ENCODE measurements around the gene CCNB3.
"Not testable (repeated sequence)": the region's sequence is repeated elsewhere in the genome, so short reads cannot be mapped to it uniquely, and the experiment has no call there.

GRCh38 chrX:50332668-50333067 lies 128.1 kb downstream of the CCNB3 start:
- TF ChIP-seq CTCF (IDR thresholded peaks at IDR 0.05), result peak; percentile 41
- TF ChIP-seq EZH2phosphoT487 (IDR thresholded peaks at IDR 0.05; ENCODE audit: borderline replicate concordance, low read depth); TAF1 (IDR thresholded peaks at IDR 0.05; ENCODE audit: borderline replicate concordance, low read depth, low read length); JUND (IDR thresholded peaks at IDR 0.05); SIN3A (IDR thresholded peaks at IDR 0.05; ENCODE audit: borderline replicate concordance, low read depth, low read length); GATA2 (CRISPR knock-in tag; IDR thresholded peaks at IDR 0.05); EP300 (IDR thresholded peaks at IDR 0.05; ENCODE audit: borderline replicate concordance in 1 of 2, low read depth in 1 of 2, low read length in 1 of 2); GABPA (IDR thresholded peaks at IDR 0.05; ENCODE audit: low read depth); FOXJ3 (CRISPR knock-in tag; IDR thresholded peaks at IDR 0.05); TEAD4 (IDR thresholded peaks at IDR 0.05; ENCODE audit: borderline replicate concordance, insufficient read depth); RCOR1 (IDR thresholded peaks at IDR 0.05; ENCODE audit: low read length); PBX3 (IDR thresholded peaks at IDR 0.05): not testable (repeated sequence)

Measured in SK-N-SH (cell line).